ENCODE measurements around the gene MYOZ1. TPM values are rescaled to one million over a fixed set of nuclear protein-coding genes. Genes with fewer than 3 reads are reported as not detected.

The MYOZ1 gene
- total and polyA plus RNA-seq, 2 of the 8 experiments (the other 6 are each of a cell fraction or from before 2014, with no cell fraction given), result 2.6 to 3.3 TPM

DNA sequence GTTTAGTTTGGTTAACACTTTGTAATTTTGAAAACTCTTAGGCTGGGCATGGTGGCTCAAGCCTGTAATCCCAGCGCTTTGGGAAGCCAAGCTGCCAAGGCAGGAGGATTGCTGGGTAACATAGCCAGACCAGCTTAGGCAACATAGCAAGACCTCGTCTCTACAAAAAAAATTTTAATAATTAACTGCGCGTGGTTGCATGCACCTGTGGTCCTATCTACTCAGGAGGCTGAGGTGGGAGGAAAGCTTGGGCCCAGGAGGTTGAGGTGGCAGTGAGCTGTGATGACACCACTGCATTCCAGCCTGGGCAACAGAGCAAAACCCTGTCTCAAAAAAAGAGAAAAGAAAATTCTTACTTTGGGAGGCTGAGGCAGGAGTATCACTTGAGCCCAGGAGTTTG lies 18.2 kb downstream of the MYOZ1 start:
- H3K4me3 ChIP-seq (ENCODE audit: extremely low read depth in 1 of 4, insufficient read depth in 2 of 4, low read depth in 3 of 4, low read length in 4 of 4), result no peak overlapping the region
- no peak overlapping the region for H3K18ac ChIP-seq (ENCODE audit: extremely low read depth, low read length)
- no peak overlapping the region for H4K5ac ChIP-seq (ENCODE audit: insufficient read length, low read depth, low read length)
- H2BK20ac ChIP-seq (ENCODE audit: low read length), result no peak overlapping the region
- no peak overlapping the region for H4K91ac ChIP-seq (replicated peaks; ENCODE audit: insufficient read length, low read length)
- H4K8ac ChIP-seq (ENCODE audit: extremely low read depth, insufficient read depth, low read length), result no peak overlapping the region
- no peak overlapping the region for H2AFZ ChIP-seq (ENCODE audit: low read length)
- H3K79me1 ChIP-seq (ENCODE audit: low read depth, low read length), result peaks cover 5% of the 10 kb centered on the region; the same call in 1 of the 2 replicates
- H3K36me3 ChIP-seq (ENCODE audit: control insufficient read depth in 2 of 4, insufficient read depth in 4 of 4, low read length in 3 of 4), result no peaks in the 10 kb centered on the region
- H3K9me3 ChIP-seq (ENCODE audit: insufficient read depth in 2 of 2, low read depth in 1 of 2, low read length in 1 of 2), result no peaks in the 10 kb centered on the region
- no peak overlapping the region for H2BK5ac ChIP-seq (ENCODE audit: low read depth, low read length)
- H3K4me1 ChIP-seq (replicated peaks in 1 of 4; ENCODE audit: control insufficient read depth in 3 of 4, insufficient read depth in 4 of 4, low read length in 3 of 4), result no peaks in the 10 kb centered on the region; a peak in 1 of 7 replicates
- H4K20me1 ChIP-seq (replicated peaks in 1 of 2; ENCODE audit: control insufficient read depth in 1 of 2, insufficient read depth in 2 of 2, low read length in 2 of 2), result no peaks in the 10 kb centered on the region
- 96% methylated on average over 4 of the region's 4 CpGs; no CpG with 5 or more reads in 1 of the 2 experiments for WGBS, 2 experiments (ENCODE audit: extremely low coverage in 1 of 2, insufficient coverage in 1 of 2, insufficient read length in 1 of 2, insufficient replicate concordance in 2 of 2, low coverage in 1 of 2, low lambda C conversion rate in 2 of 2, missing lambda C conversion rate in 1 of 2)
- H3K14ac ChIP-seq (ENCODE audit: insufficient read length), result no peak overlapping the region
- no peak overlapping the region for H3K27ac ChIP-seq (ENCODE audit: low read depth, low read length)
- peaks cover 0 to 39% of the 10 kb centered on the region in 2 experiments; a peak in 3 of 4 replicates for H3K79me2 ChIP-seq (ENCODE audit: control insufficient read depth in 1 of 2, insufficient read depth in 2 of 2, low read length in 2 of 2)
- DNase-seq (ENCODE audit: low read depth in 1 of 2, low spot score in 2 of 2) (no peak), FAIRE-seq (no peak)
- no peaks in the 10 kb centered on the region for H3K27me3 ChIP-seq (replicated peaks in 1 of 4; ENCODE audit: control insufficient read depth in 3 of 4, extremely low read depth in 1 of 4, insufficient read depth in 3 of 4, low read length in 3 of 4)
- H2AK5ac ChIP-seq (ENCODE audit: low read depth, low read length), result no peak overlapping the region
- H3K56ac ChIP-seq (replicated peaks; ENCODE audit: insufficient read length, low read depth, low read length), result no peak overlapping the region
- no peak overlapping the region for H3K4me2 ChIP-seq (ENCODE audit: insufficient read depth in 1 of 2, low read depth in 2 of 2, low read length in 2 of 2)
- H3K23me2 ChIP-seq (ENCODE audit: low read depth, low read length), result peaks cover 5% of the 10 kb centered on the region; the same call in 1 of the 2 replicates
- no peak overlapping the region for H2BK12ac ChIP-seq (ENCODE audit: low read depth, low read length)
- H3K23ac ChIP-seq (ENCODE audit: insufficient read length), result no peak overlapping the region
- H3K4ac ChIP-seq (replicated peaks; ENCODE audit: insufficient read length, low read depth, low read length), result no peak overlapping the region
- CTCF ChIA-PET (ENCODE audit: partially characterized antibody), result interaction anchor here (1.9 to 6.8 kb wide), 2 partner anchors 20 to 94 kb away, joined by 4 to 29 read pairs; no protein-coding TSS in a partner anchor
- POLR2A ChIA-PET (ENCODE audit: partially characterized antibody), result interaction anchor here (0.5 to 3.7 kb wide), 5 partner anchors 11 to 282 kb away, joined by 3 to 14 read pairs (median 3); partner anchors contain the start of gene USP54
- H2BK15ac ChIP-seq (ENCODE audit: low read length), result no peak overlapping the region
- H3K9ac ChIP-seq (replicated peaks in 1 of 4; ENCODE audit: extremely low read depth in 1 of 4, low read depth in 3 of 4, low read length in 3 of 4), result no peak overlapping the region
- H2BK120ac ChIP-seq (replicated peaks; ENCODE audit: low read depth, low read length), result no peak overlapping the region
- TF ChIP-seq CBX5 (IDR thresholded peaks at IDR 0.05; ENCODE audit: low read depth, low read length), result no peak
- no peak for TF ChIP-seq EZH2 (IDR thresholded peaks at IDR 0.05; ENCODE audit: low read depth, low read length, severe bottlenecking)
- TF ChIP-seq EGR1 (IDR thresholded peaks at IDR 0.05; ENCODE audit: borderline replicate concordance, low read depth, low read length), result no peak
- no peak for TF ChIP-seq ASH2L (IDR thresholded peaks at IDR 0.05; ENCODE audit: low read length)
- no peak for TF ChIP-seq HDAC2 (IDR thresholded peaks at IDR 0.05; ENCODE audit: borderline replicate concordance in 1 of 2, low read depth in 2 of 2, low read length in 2 of 2)
- no peak for TF ChIP-seq SP1 (IDR thresholded peaks at IDR 0.05; ENCODE audit: low read depth, low read length)
- TF ChIP-seq RAD21 (IDR thresholded peaks at IDR 0.05 in 1 of 2, conservative IDR thresholded peaks at IDR 0.05 in 1 of 2; ENCODE audit: low read depth in 2 of 2, low read length in 2 of 2), result no peak
- TF ChIP-seq NANOG (IDR thresholded peaks at IDR 0.05; ENCODE audit: insufficient read depth, low read depth, low read length, poor library complexity, severe bottlenecking), result no peak
- TF ChIP-seq CHD1 (IDR thresholded peaks at IDR 0.05; ENCODE audit: low read depth, low read length), result no peak
- no peak for TF ChIP-seq POLR2AphosphoS5 (IDR thresholded peaks at IDR 0.05; ENCODE audit: low read depth, low read length)
- no peak for TF ChIP-seq JUND (IDR thresholded peaks at IDR 0.05; ENCODE audit: low read length)
- no peak for TF ChIP-seq MAX (IDR thresholded peaks at IDR 0.05)
- TF ChIP-seq CBX8 (IDR thresholded peaks at IDR 0.05; ENCODE audit: borderline replicate concordance, low read depth, low read length), result no peak
- no peak for TF ChIP-seq TAF1 (IDR thresholded peaks at IDR 0.05; ENCODE audit: low read depth, low read length)
